ENCODE results near the gene FNDC8.
"Not testable (repeated sequence)": the region's sequence is repeated elsewhere in the genome, so short reads cannot be mapped to it uniquely, and the experiment has no call there.

Gene FNDC8

GRCh38 chr17:35169835-35170363 lies 48.5 kb downstream of the FNDC8 start:
- DNase-seq (ENCODE audit: low read depth in 2 of 2, low spot score in 1 of 2) = no peak

DNA sequence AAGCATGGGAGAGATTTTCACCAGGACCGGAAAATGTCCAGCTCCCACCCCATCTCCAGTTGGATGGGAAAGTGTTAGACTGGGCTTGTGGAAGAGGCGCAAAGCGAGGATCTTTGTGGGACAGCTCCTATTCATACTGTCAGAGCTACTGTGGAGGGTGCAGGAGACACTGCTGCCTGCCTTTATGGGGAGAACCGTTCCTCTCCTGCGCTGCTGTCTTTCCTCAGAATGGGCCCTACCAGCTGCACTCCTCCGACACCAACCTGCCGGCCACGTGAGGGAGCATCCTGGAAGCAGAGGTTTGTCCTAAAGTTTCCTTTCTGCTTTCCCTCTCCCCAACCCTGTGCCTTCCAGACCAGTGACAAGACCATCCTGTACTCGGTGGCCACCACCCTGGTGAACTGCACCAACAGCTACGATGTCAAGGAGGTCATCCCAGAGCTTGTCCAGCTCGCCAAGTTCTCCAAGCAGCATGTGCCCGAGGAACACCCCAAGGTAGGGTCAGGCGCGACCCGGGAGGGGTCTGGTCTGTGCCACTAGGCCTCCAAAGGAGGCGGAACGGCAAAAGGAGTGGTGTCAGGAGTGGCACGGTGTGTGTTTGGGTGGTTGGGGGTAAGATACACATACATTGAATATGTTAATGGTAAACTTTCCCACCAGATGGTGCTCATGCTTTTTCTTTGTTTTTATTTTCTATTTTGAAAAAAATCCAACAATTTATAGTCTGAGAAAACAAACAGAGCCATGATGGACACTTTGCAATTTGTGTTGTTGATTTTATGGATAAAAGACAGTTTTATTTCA lies 49.8 kb downstream of the FNDC8 start:
- DNase-seq (ENCODE audit: low read depth in 2 of 2, low spot score in 1 of 2) = no peak

DNA sequence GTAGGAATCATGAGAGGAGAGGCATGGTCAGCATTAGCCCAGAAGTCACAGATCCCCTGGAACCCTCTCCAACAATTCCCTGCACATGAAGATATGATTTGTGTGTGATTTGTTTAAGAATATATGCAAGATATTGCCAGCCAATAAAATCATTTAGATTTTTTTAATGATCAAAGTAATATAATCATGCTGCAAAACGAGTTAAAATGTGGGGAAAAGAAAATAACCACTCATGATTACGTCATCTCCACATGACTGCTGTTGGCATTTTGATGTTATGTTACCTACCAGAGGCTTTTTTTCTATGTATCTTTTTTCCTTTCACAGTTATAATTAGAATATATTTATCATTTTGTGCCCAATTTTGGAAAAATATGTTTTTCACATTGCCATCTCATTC lies 50.4 kb downstream of the FNDC8 start:
- DNase-seq (ENCODE audit: low read depth in 2 of 2, low spot score in 1 of 2) = no peak

GRCh38 chr17:35172321-35172720 lies 50.9 kb downstream of the FNDC8 start:
- DNase-seq (ENCODE audit: low read depth in 2 of 2, low spot score in 1 of 2) = not testable (repeated sequence)

GRCh38 chr17:35174835-35175334 lies 53.5 kb downstream of the FNDC8 start:
- no peak for DNase-seq (ENCODE audit: low read depth in 2 of 2, low spot score in 1 of 2)

- DNase-seq (ENCODE audit: low read depth in 2 of 2, low spot score in 1 of 2) = no peak
These were observed 54.4 kb downstream of the FNDC8 start for GRCh38 chr17:35175638-35176415.

DNA sequence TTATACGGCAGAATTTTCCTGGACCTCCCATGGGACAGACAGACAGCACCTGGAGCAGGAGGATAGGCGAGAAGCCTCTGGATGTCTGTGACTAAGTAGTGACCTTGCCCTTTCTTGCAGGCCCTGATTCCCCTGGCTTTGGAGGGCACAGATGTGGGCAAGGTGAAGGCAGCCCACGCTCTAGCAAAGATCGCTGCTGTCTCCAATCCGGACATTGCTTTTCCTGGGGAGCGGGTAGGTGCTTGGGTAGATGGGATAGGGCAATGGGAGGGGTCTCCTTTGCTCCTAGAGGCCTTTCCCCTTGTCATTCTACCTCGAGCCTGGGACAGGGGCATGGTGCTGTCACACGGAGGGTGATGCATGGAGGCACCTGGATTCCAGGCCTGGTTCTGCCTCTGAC lies 55.5 kb downstream of the FNDC8 start:
- DNase-seq (ENCODE audit: low read depth in 2 of 2, low spot score in 1 of 2) = no peak

DNA sequence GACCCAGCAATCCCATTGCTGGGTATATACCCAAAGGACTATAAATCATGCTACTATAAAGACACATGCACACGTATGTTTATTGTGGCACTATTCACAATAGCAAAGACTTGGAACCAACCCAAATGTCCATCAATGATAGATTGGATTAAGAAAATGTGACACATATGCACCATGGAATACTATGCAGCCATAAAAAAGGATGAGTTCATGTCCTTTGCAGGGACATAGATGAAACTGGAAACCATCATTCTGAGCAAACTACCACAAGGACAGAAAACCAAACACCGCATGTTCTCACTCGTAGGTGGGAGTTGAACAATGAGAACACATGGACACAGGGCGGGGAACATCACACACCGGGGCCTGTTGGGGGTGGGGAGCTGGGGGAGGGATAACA lies 58.0 kb downstream of the FNDC8 start:
- DNase-seq (ENCODE audit: low read depth in 2 of 2, low spot score in 1 of 2) = not testable (repeated sequence)

All from stimulated activated CD8-positive, alpha-beta memory T cell treated with anti-CD3 and anti-CD28 coated beads, Interleukin-4, amount 100 ng/mL, for 1 hour (primary cell).